Breast epithelium (tissue), 3 donors: ENCODE results near the gene CABLES2.

Experiments used
- POLR2A ChIP-seq: fragments of 450-650 bp; IDR thresholded peaks from one replicate; pipeline ENCODE4 v1.6.1; 2016; ENCODE audit warnings: antibody characterized with exemption, mild to moderate bottlenecking, moderate library complexity
- POLR2AphosphoS5 ChIP-seq, 3 donors: sonication (generic); formaldehyde crosslinking; IDR thresholded peaks; one replicate each; pipeline ENCODE4 v1.6.1; 2017; ENCODE audit warnings: antibody characterized with exemption in 3 of 3
- TF ChIP-seq, protein P1 (sequence below), 3 donors: fragments of 450-650 bp; IDR thresholded peaks; one replicate each; pipeline ENCODE4 v1.5.1; 2016 to 2017; ENCODE audit warnings: antibody characterized with exemption in 3 of 3, mild to moderate bottlenecking in 3 of 3, moderate library complexity in 3 of 3

DNA sequence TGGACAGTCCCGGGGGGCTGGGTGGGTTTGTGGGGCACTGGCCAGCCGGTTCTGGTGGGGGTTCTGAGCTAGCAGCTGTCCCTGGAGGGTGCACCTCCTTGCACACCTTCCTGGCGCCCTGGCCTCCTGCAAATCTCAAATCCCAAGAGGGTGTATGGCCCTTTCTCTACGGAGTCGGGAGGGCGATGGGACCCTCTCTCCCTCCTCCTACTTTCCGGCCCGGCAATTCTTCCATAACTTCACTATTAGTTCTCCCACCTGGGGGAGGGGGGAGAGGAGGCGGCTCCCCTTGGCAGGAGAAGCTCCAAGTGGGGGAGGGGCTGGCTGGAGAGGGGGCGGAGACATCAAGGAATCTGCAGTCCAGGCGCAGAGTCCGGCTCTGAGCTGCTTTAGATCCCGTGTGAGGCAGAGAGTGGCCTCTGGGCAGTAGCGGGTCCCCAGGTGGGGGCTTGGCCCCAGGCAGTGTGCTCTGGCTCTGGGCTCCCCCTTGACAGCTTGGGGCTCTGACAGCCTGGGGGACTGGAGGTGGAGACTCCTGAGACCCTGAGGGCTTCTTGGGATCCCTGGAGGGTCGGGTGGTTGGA, 38.6 kb downstream of the CABLES2 start:
- TF ChIP-seq, protein P1, sequence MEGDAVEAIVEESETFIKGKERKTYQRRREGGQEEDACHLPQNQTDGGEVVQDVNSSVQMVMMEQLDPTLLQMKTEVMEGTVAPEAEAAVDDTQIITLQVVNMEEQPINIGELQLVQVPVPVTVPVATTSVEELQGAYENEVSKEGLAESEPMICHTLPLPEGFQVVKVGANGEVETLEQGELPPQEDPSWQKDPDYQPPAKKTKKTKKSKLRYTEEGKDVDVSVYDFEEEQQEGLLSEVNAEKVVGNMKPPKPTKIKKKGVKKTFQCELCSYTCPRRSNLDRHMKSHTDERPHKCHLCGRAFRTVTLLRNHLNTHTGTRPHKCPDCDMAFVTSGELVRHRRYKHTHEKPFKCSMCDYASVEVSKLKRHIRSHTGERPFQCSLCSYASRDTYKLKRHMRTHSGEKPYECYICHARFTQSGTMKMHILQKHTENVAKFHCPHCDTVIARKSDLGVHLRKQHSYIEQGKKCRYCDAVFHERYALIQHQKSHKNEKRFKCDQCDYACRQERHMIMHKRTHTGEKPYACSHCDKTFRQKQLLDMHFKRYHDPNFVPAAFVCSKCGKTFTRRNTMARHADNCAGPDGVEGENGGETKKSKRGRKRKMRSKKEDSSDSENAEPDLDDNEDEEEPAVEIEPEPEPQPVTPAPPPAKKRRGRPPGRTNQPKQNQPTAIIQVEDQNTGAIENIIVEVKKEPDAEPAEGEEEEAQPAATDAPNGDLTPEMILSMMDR (IDR thresholded peaks at IDR 0.05): no peak
- TF ChIP-seq POLR2A: no peak
- TF ChIP-seq POLR2AphosphoS5 (IDR thresholded peaks at IDR 0.05): no peak
